H1 (cell line): Measurements from ENCODE around the gene RAB11A. TPM values are rescaled to one million over a fixed set of nuclear protein-coding genes. Genes with fewer than 3 reads are reported as not detected.

ENCODE experiments used
- CTCF ChIA-PET: fragments of 300-600 bp; sonication (Branson Sonifier 250); formaldehyde crosslinking; loops from one replicate; lab custom pipeline; 2021; ENCODE audit not compliant: partially characterized antibody; lab: Charles Lee
- POLR2A ChIA-PET: fragments of 300-600 bp; sonication (Branson Sonifier 250); formaldehyde crosslinking; loops from one replicate; lab custom pipeline; 2021; ENCODE audit warnings: inconsistent platforms; ENCODE audit not compliant: partially characterized antibody; lab: Charles Lee
- DNase-seq, 2 experiments: peaks; one replicate each; pipeline versions ENCODE4 v3.0.0 to v3.0.0-alpha.2; 2010 to 2022; ENCODE audit warnings: low spot score in 2 of 2, low read depth in 1 of 2, mixed read lengths in 1 of 2
- FAIRE-seq: peaks from 2 replicates; lab custom pipeline; 2011; peaks lifted over from hg19 to GRCh38; lab: Jason Lieb, UNC
- H2AFZ ChIP-seq: 2 replicates; pipeline ENCODE4 v1.8.1; 2012; ENCODE audit warnings: low read length, inconsistent platforms
- H2AK5ac ChIP-seq: 2 replicates; pipeline ENCODE4 v1.6.1; 2013; ENCODE audit warnings: low read depth, low read length
- H2BK120ac ChIP-seq: replicated peaks from 2 replicates; pipeline ENCODE3; 2013; ENCODE audit warnings: low read depth, low read length, inconsistent platforms
- H2BK12ac ChIP-seq: 2 replicates; pipeline ENCODE4 v1.6.1; 2013; ENCODE audit warnings: low read depth, low read length
- H2BK15ac ChIP-seq: 2 replicates; pipeline ENCODE4 v1.6.1; 2013; ENCODE audit warnings: low read length
- H2BK20ac ChIP-seq: 2 replicates; pipeline ENCODE4 v1.6.1; 2013; ENCODE audit warnings: low read length
- H2BK5ac ChIP-seq: 2 replicates; pipeline ENCODE4 v1.6.1; 2013; ENCODE audit warnings: low read depth, low read length
- H3K14ac ChIP-seq: 2 replicates; pipeline ENCODE4 v1.6.1; 2013; ENCODE audit warnings: inconsistent platforms; ENCODE audit not compliant: insufficient read length
- H3K18ac ChIP-seq: 2 replicates; pipeline ENCODE4 v1.6.1; 2013; ENCODE audit warnings: low read length; ENCODE audit errors: extremely low read depth
- H3K23ac ChIP-seq: 2 replicates; pipeline ENCODE4 v1.6.1; 2013; ENCODE audit warnings: inconsistent platforms; ENCODE audit not compliant: insufficient read length
- H3K23me2 ChIP-seq: 2 replicates; pipeline ENCODE4 v1.6.1; 2013; ENCODE audit warnings: low read depth, low read length
- H3K27ac ChIP-seq: 2 replicates; pipeline ENCODE4 v1.6.1; 2011; ENCODE audit warnings: low read depth, low read length, inconsistent platforms
- H3K27me3 ChIP-seq, 4 experiments: replicated peaks in 1 of 4; 1 replicate in 1 of 4; 2 replicates in 3 of 4; pipeline versions ENCODE4 v1.6.1 to v1.8.1; 2011 to 2013; ENCODE audit warnings: low read length in 3 of 4, mild to moderate bottlenecking in 3 of 4, inconsistent platforms in 2 of 4, mixed read lengths in 2 of 4, moderate library complexity in 1 of 4; ENCODE audit not compliant: control insufficient read depth in 3 of 4, insufficient read depth in 3 of 4; ENCODE audit errors: extremely low read depth in 1 of 4
- H3K36me3 ChIP-seq, 4 experiments: 2 replicates each; pipeline versions ENCODE4 v1.6.1 to v1.8.1; 2011 to 2013; ENCODE audit warnings: mild to moderate bottlenecking in 4 of 4, low read length in 3 of 4, moderate library complexity in 2 of 4, control low read depth in 1 of 4, inconsistent platforms in 1 of 4; ENCODE audit not compliant: insufficient read depth in 4 of 4, control insufficient read depth in 2 of 4
- H3K4ac ChIP-seq: replicated peaks from 2 replicates; pipeline ENCODE3; 2013; ENCODE audit warnings: low read length, low read depth, mixed read lengths, inconsistent platforms; ENCODE audit not compliant: insufficient read length
- H3K4me1 ChIP-seq, 4 experiments: replicated peaks in 1 of 4; 1 replicate in 1 of 4; 2 replicates in 3 of 4; pipeline versions ENCODE4 v1.6.1 to v1.8.1; 2011 to 2013; ENCODE audit warnings: low read length in 3 of 4, inconsistent platforms in 2 of 4, mixed read lengths in 1 of 4; ENCODE audit not compliant: insufficient read depth in 4 of 4, control insufficient read depth in 3 of 4
- H3K4me2 ChIP-seq, 2 experiments: 2 replicates each; pipeline versions ENCODE4 v1.6.1 to v1.8.1; 2011 to 2013; ENCODE audit warnings: low read depth in 2 of 2, low read length in 2 of 2, control low read depth in 1 of 2, inconsistent platforms in 1 of 2, mild to moderate bottlenecking in 1 of 2; ENCODE audit not compliant: insufficient read depth in 1 of 2
- H3K4me3 ChIP-seq, 4 experiments: fragments of 200-600, 300-600 bp in 1 of 4; sonication (generic), shearing (Covaris generic), sonication (Bioruptor Twin) in 1 of 4; 2 replicates each; pipeline versions ENCODE4 v1.5.1 to v1.8.1; 2011 to 2016; ENCODE audit warnings: low read length in 4 of 4, low read depth in 3 of 4, control low read depth in 2 of 4, inconsistent platforms in 2 of 4, mild to moderate bottlenecking in 2 of 4, mixed read lengths in 1 of 4, moderate library complexity in 1 of 4; ENCODE audit not compliant: insufficient read depth in 2 of 4; ENCODE audit errors: extremely low read depth in 1 of 4
- H3K56ac ChIP-seq: replicated peaks from 2 replicates; pipeline ENCODE3; 2013; ENCODE audit warnings: low read depth, mild to moderate bottlenecking, mixed read lengths, low read length, inconsistent platforms; ENCODE audit not compliant: insufficient read length
- H3K79me1 ChIP-seq: 2 replicates; pipeline ENCODE4 v1.6.1; 2013; ENCODE audit warnings: low read depth, low read length, control low read depth
- H3K79me2 ChIP-seq, 2 experiments: 2 replicates each; pipeline versions ENCODE4 v1.6.1 to v1.8.1; 2012 to 2013; ENCODE audit warnings: low read length in 2 of 2, mild to moderate bottlenecking in 2 of 2, inconsistent platforms in 1 of 2; ENCODE audit not compliant: insufficient read depth in 2 of 2, control insufficient read depth in 1 of 2
- H3K9ac ChIP-seq, 4 experiments: replicated peaks in 1 of 4; 1 replicate in 1 of 4; 2 replicates in 3 of 4; pipeline versions ENCODE4 v1.6.1 to v1.8.1; 2011 to 2013; ENCODE audit warnings: low read depth in 3 of 4, low read length in 3 of 4, control low read depth in 2 of 4, mild to moderate bottlenecking in 2 of 4, moderate library complexity in 2 of 4, inconsistent platforms in 1 of 4; ENCODE audit errors: extremely low read depth in 1 of 4
- H3K9me3 ChIP-seq, 2 experiments: 2 replicates each; pipeline versions ENCODE4 v1.6.1 to v1.8.1; 2012 to 2013; ENCODE audit warnings: mild to moderate bottlenecking in 2 of 2, moderate library complexity in 2 of 2, control low read depth in 1 of 2, inconsistent platforms in 1 of 2, low read depth in 1 of 2, low read length in 1 of 2, mixed read lengths in 1 of 2; ENCODE audit not compliant: insufficient read depth in 2 of 2
- H4K20me1 ChIP-seq, 2 experiments: replicated peaks in 1 of 2; 2 replicates each; pipeline versions ENCODE3 to v1.8.1; 2011 to 2013; ENCODE audit warnings: inconsistent platforms in 2 of 2, low read length in 2 of 2, mild to moderate bottlenecking in 1 of 2; ENCODE audit not compliant: insufficient read depth in 2 of 2, control insufficient read depth in 1 of 2
- H4K5ac ChIP-seq: 2 replicates; pipeline ENCODE4 v1.6.1; 2013; ENCODE audit warnings: low read length, low read depth, mixed read lengths, inconsistent platforms; ENCODE audit not compliant: insufficient read length
- H4K8ac ChIP-seq: 2 replicates; pipeline ENCODE4 v1.8.0; 2013; ENCODE audit warnings: mild to moderate bottlenecking, moderate library complexity, low read length, inconsistent platforms; ENCODE audit not compliant: insufficient read depth; ENCODE audit errors: extremely low read depth
- H4K91ac ChIP-seq: replicated peaks from 2 replicates; pipeline ENCODE3; 2013; ENCODE audit warnings: low read length, mixed read lengths, inconsistent platforms; ENCODE audit not compliant: insufficient read length
- ATF3 ChIP-seq: IDR thresholded peaks from 2 replicates; pipeline ENCODE4 v1.6.1; 2011; ENCODE audit warnings: low read depth, mild to moderate bottlenecking, low read length; ENCODE audit not compliant: insufficient read depth
- CEBPB ChIP-seq: IDR thresholded peaks from 2 replicates; pipeline ENCODE4 v1.6.1; 2012; ENCODE audit warnings: low read depth, low read length
- CHD1 ChIP-seq: IDR thresholded peaks from 2 replicates; pipeline ENCODE4 v1.6.1; 2012; ENCODE audit warnings: low read depth, low read length, improper control_type of control experiment
- EZH2 ChIP-seq: fragments of 200-600 bp; sonication (generic); IDR thresholded peaks from 2 replicates; pipeline ENCODE4 v1.7.1; 2012; ENCODE audit warnings: low read depth, mild to moderate bottlenecking, moderate library complexity, low read length, inconsistent platforms; ENCODE audit not compliant: severe bottlenecking
- JUN ChIP-seq: IDR thresholded peaks from 2 replicates; pipeline ENCODE4 v1.6.1; 2011; ENCODE audit warnings: low read depth, mild to moderate bottlenecking, improper control_type of control experiment, low read length
- SUZ12 ChIP-seq: fragments of 200-600 bp; sonication (generic); IDR thresholded peaks from 2 replicates; pipeline ENCODE4 v1.6.1; 2012; ENCODE audit warnings: mild to moderate bottlenecking, inconsistent platforms, low read length, moderate library complexity, mixed read lengths
- WGBS, 2 experiments: shearing (Covaris generic) in 1 of 2; methylation state at CpG; one replicate each; pipeline versions ENCODE4 v1.1.6 to v1.1.7; 2013 to 2015; ENCODE audit warnings: low lambda C conversion rate in 2 of 2, mixed read lengths in 2 of 2, inconsistent platforms in 1 of 2, low coverage in 1 of 2, missing lambda C conversion rate in 1 of 2; ENCODE audit not compliant: insufficient replicate concordance in 2 of 2, insufficient coverage in 1 of 2, insufficient read length in 1 of 2; ENCODE audit errors: extremely low coverage in 1 of 2, missing lambda C conversion rate in 1 of 2; 5-methylcytosine and 5-hydroxymethylcytosine counted together
- polyA plus RNA-seq, 7 experiments: library from polyadenylated mRNA; depleted of rRNA in 3 of 7; stranded (reverse) in 5 of 7; unstranded in 2 of 7; fragments of >200 nt in 5 of 7; fragments of 200-250 nt in 2 of 7; gene quantifications; 1 replicate in 5 of 7; 2 replicates in 1 of 7; 4 replicates in 1 of 7; pipeline versions ENCODE4 v1.2.1 to v1.2.3, GENCODE V29; 2011 to 2013; ENCODE audit warnings: missing spikeins in 2 of 7, mixed read lengths in 2 of 7
- total RNA-seq: library from RNA; stranded (reverse); fragmentation: NEBNext Ultra II Directional; extraction: Animal tissue kit (Norgen Biotek cat#: 25700); gene quantifications from 2 replicates; pipeline ENCODE4 v1.2.1, GENCODE V29; 2021

RAB11A gene
- total and polyA plus RNA-seq, 2 of the 8 experiments (the other 6 are each of a cell fraction or from before 2014, with no cell fraction given): 211 to 254 TPM

- H3K79me1 ChIP-seq: no peaks in the 10 kb centered on the region
- H3K23ac ChIP-seq: no peak overlapping the region
- no peak overlapping the region for H2BK15ac ChIP-seq
- no peak overlapping the region for H4K8ac ChIP-seq
- no peak for FAIRE-seq
- WGBS, 2 experiments: 100% methylated on average over 1 of the region's 1 CpG; no CpG with 5 or more reads in 1 of the 2 experiments
- no peaks in the 10 kb centered on the region for H4K20me1 ChIP-seq
- H3K23me2 ChIP-seq: no peaks in the 10 kb centered on the region
- H3K4me2 ChIP-seq: no peak overlapping the region
- ChIA-PET CTCF (interaction anchor here (0.9 to 2.4 kb wide), 5 partner anchors 9 to 160 kb away, joined by 3 to 9 read pairs (median 3); no protein-coding TSS in a partner anchor), POLR2A (no interaction called here)
- H2BK120ac ChIP-seq: no peak overlapping the region
- no peak overlapping the region for H3K4ac ChIP-seq
- DNase-seq: no peak
- no peak overlapping the region for H2AFZ ChIP-seq
- H3K4me3 ChIP-seq: no peak overlapping the region
- no peaks in the 10 kb centered on the region for H3K27me3 ChIP-seq
- no peak overlapping the region for H3K27ac ChIP-seq
- H3K56ac ChIP-seq: no peak overlapping the region
- H3K14ac ChIP-seq: no peak overlapping the region
- no peak overlapping the region for H4K91ac ChIP-seq
- H3K9me3 ChIP-seq: no peaks in the 10 kb centered on the region
- peaks cover 0 to 5% (median under 1%) of the 10 kb centered on the region in 4 experiments; a peak in 3 of 7 replicates for H3K4me1 ChIP-seq
- no peak overlapping the region for H4K5ac ChIP-seq
- H2BK20ac ChIP-seq: no peak overlapping the region
- no peak overlapping the region for H3K18ac ChIP-seq
- H3K36me3 ChIP-seq: no peaks in the 10 kb centered on the region
- no peak overlapping the region for H2BK12ac ChIP-seq
- no peaks in the 10 kb centered on the region for H3K79me2 ChIP-seq
- no peak for TF ChIP-seq ATF3
- TF ChIP-seq CHD1: no peak
- no peak for TF ChIP-seq JUN
- TF ChIP-seq CEBPB: no peak
- no peak for TF ChIP-seq EZH2
- TF ChIP-seq SUZ12: no peak
- no peak overlapping the region for H2AK5ac ChIP-seq
- no peak overlapping the region for H3K9ac ChIP-seq
- H2BK5ac ChIP-seq: no peak overlapping the region
These were observed 56.0 kb downstream of the RAB11A start for GRCh38 chr15:65925338-65925737.
